ENCODE data around the gene CCDC194. TPM values are rescaled to one million over a fixed set of nuclear protein-coding genes. Genes with fewer than 3 reads are reported as not detected.

CCDC194 gene
- total and polyA plus RNA-seq, 2 of the 13 experiments (the other 11 are each of a cell fraction or from before 2014, with no cell fraction given): 0.13 to 0.21 TPM

- TF ChIP-seq THYN1 (CRISPR knock-in tag; IDR thresholded peaks at IDR 0.05; ENCODE audit: borderline replicate concordance, low read depth): no peak
- TF ChIP-seq CEBPZ (IDR thresholded peaks at IDR 0.05; ENCODE audit: low read length): no peak
- no peak for TF ChIP-seq SALL2 (CRISPR knock-in tag; IDR thresholded peaks at IDR 0.05)
- TF ChIP-seq BRD4 (CRISPR knock-in tag; IDR thresholded peaks at IDR 0.05): no peak
- TF ChIP-seq POLR2AphosphoS2 (IDR thresholded peaks at IDR 0.05; ENCODE audit: low read depth, low read length): no peak
- TF ChIP-seq ZNF263 (CRISPR knock-in tag; IDR thresholded peaks at IDR 0.05): no peak
- TF ChIP-seq DBP (CRISPR knock-in tag; IDR thresholded peaks at IDR 0.05; ENCODE audit: not compliant biosample characterization): no peak
- TF ChIP-seq NFIC (IDR thresholded peaks at IDR 0.05; ENCODE audit: low read length): no peak
- TF ChIP-seq RBM22 (optimal IDR thresholded peaks at IDR 0.05; ENCODE audit: low read length): no peak
- TF ChIP-seq ZNF652 (CRISPR knock-in tag; IDR thresholded peaks at IDR 0.05; ENCODE audit: borderline replicate concordance, low read depth): no peak
- TF ChIP-seq ZNF232 (CRISPR knock-in tag; IDR thresholded peaks at IDR 0.05; ENCODE audit: borderline replicate concordance): no peak
- TF ChIP-seq ZNF790 (CRISPR knock-in tag; IDR thresholded peaks at IDR 0.05; ENCODE audit: borderline replicate concordance): no peak
- no peak for TF ChIP-seq ZNF251 (CRISPR knock-in tag; IDR thresholded peaks at IDR 0.05)
- TF ChIP-seq RFX1 (IDR thresholded peaks at IDR 0.05): no peak
- no peak for TF ChIP-seq NR2F6 (IDR thresholded peaks at IDR 0.05)
- TF ChIP-seq NR2F6 (CRISPR knock-in tag; IDR thresholded peaks at IDR 0.05): peak; percentile 22; the same call in 1 of the 2 replicates
- no peak for TF ChIP-seq ZBTB21 (CRISPR knock-in tag; IDR thresholded peaks at IDR 0.05)
- TF ChIP-seq MATR3 (CRISPR knock-in tag; IDR thresholded peaks at IDR 0.05): no peak
- TF ChIP-seq ZNF460 (CRISPR knock-in tag; IDR thresholded peaks at IDR 0.05; ENCODE audit: borderline replicate concordance): no peak
- no peak for TF ChIP-seq HMG20B (CRISPR knock-in tag; conservative IDR thresholded peaks at IDR 0.05)
- no peak for TF ChIP-seq MYPOP (CRISPR knock-in tag; IDR thresholded peaks at IDR 0.05)
- no peak for TF ChIP-seq ATF6 (CRISPR knock-in tag; conservative IDR thresholded peaks at IDR 0.05)
- no peak for TF ChIP-seq ZNF101 (CRISPR knock-in tag; IDR thresholded peaks at IDR 0.05; ENCODE audit: borderline replicate concordance, low read depth)
- TF ChIP-seq ZNF136 (CRISPR knock-in tag; IDR thresholded peaks at IDR 0.05; ENCODE audit: low read depth): no peak
These were observed 3.2 kb downstream of the CCDC194 start (continued) for GRCh38 chr19:17390665-17391370.
